SKM-1 (cell line): ENCODE results near the gene OR2B6.
"Not testable (repeated sequence)": the region's sequence is repeated elsewhere in the genome, so short reads cannot be mapped to it uniquely, and the experiment has no call there.

Experiments used
- DNase-seq: peaks from one replicate; lab custom pipeline; 2025; ENCODE audit not compliant: unreplicated experiment; lab: John Stamatoyannopoulos, UW

OR2B6 gene

GRCh38 chr6:27956941-27957340 lies at the start of gene OR2B6:
OR2B6 (plus strand) TSS chr6:27957241; CDS start chr6:27957241, 0 bp downstream.
- no peak for DNase-seq

DNA sequence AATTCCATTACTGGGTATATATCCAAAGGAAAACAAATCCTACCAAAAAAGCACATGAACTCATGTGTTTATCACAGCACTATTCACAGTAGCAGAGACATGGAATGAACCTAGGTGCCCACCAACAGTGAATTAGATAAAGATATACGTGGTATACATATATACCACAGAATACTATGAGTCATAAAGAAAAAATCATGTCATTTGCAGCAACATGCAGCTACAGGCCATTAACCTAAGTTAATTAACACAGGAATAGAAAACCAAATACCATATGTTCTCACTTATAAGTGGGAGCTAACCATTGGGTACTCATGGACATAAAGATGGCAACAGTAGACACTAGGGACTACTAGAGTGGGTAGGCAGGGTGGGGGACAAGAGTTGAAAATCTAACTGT lies 49.0 kb upstream of the OR2B6 start:
- DNase-seq = no peak

DNA sequence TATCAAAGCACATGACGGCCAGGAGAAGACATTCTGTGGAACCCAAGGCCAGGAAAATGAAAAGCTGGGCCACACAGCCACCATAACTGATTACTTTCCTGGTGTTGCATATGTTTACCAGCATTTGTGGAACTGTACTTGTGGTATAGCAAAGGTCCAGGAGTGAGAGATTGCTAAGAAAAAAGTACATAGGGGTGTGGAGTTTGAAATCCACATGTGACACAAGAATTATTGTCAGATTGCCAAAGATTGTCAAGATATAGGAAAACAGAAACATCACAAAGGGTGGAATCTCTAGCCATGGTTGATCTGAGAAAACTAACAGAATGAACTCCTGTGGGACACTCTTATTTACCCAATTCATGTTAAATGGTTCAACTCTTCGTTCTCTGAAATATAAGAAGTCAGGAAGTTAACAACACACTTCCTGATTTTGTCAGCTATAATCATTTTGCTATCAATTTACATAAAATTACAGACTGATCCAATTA lies 45.0 kb upstream of the OR2B6 start, which contains the start of gene OR2B2:
OR2B2 (minus strand) TSS at position 441 of the 491 bp plus-strand sequence; CDS start at position 364, 77 bp downstream.
- DNase-seq = no peak

DNA sequence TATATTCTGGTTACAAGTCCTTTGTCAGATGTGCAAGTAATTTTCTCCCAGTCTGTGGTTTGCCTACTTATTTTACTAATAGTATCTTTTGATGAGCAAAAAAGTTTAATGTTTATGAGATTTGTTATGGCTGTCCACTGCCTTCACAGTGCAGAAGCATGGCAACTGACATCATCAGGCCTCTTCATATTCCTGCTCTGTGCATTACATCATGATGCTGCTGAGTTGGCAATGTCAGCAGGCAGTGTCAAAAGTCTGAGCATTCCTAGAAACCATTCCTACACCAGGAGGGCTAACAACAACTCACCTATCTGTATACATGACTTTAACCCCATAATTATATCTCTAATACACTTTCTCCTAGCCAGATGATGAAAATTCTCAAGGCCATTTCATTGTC lies 34.1 kb upstream of the OR2B6 start:
- DNase-seq = no peak

- no peak for DNase-seq
Observed at GRCh38 chr6:27924179-27924578, 32.9 kb upstream of the OR2B6 start.

DNA sequence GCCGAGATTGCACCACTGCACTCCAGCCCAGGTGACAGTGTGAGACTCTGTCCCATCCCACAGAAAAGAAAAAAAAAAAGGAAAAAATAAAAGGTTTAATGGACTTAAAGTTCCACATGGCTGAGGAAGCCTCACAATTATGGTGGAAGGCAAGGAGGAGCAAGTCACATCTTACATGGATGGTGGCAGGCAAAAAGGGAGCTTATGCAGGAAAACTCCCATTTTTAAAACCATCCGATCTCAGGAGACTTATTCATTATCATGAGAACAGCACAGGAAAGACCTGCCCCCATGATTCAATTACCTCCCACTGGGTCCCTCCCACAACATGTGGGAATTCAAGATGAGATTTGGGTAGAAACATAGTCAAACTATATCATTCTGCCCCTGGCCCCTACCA lies 29.0 kb upstream of the OR2B6 start:
- not testable (repeated sequence) for DNase-seq

- DNase-seq = not testable (repeated sequence)
Observed at GRCh38 chr6:27929930-27930329, 27.1 kb upstream of the OR2B6 start.

- no peak for DNase-seq
Observed at GRCh38 chr6:27931209-27931608, 25.8 kb upstream of the OR2B6 start.

GRCh38 chr6:27940766-27941165 lies 16.3 kb upstream of the OR2B6 start:
- DNase-seq = no peak

DNA sequence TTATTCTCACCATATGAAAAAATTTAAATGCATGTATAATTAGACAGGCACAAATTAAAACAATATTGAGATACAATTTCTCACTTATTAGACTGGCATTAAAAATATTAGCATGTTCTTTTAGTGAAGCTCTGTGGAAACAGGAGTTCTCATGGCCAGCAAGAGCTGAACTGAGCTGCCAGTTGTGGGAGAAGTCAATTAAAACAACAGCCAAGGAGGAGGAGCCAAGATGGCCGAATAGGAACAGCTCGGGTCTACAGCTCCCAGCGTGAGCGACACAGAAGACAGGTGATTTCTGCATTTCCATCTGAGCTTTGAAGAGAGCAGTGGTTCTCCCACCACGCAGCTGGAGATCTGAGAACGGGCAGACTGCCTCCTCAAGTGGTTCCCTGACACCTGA lies 14.0 kb upstream of the OR2B6 start:
- DNase-seq = not testable (repeated sequence)

DNA sequence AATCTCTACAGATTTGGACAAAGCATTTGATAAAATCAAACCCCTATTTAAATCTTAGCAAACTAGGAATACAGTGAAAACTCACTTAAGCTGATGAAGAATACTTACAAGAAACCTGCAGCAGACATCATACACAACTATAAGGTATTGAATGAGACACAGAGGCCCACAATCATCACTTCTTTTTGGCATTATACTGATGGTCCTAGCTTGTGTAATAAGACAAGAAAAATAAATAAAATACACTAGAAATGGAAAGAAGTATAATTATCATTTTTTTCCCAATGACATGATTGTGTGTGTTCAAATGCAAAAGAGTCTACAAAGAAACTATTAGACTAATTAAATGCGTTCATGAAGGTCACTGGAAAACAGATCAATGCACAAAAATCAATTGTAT lies 8.8 kb upstream of the OR2B6 start:
- DNase-seq = no peak

DNA sequence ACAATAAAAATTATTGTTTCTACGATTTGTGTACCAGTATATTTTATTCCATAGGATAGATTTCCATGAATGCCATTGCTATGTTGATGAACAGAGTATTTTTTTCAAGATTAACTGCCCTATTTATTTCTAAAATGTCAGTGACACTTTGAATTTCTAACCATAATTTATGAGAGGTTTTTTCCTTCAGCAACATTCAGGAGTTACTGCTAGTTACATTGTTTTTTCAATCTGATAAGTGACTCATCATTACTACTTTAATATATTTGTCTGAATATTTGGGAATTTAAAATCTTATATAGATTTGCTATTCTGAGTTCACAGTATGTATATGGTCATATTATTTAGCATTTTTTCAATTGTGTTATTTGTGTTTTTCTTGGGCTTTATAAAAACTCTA lies 6.0 kb upstream of the OR2B6 start:
- no peak for DNase-seq

- DNase-seq = no peak
Observed at GRCh38 chr6:27957516-27957915, 475 bp downstream of the OR2B6 start.

DNA sequence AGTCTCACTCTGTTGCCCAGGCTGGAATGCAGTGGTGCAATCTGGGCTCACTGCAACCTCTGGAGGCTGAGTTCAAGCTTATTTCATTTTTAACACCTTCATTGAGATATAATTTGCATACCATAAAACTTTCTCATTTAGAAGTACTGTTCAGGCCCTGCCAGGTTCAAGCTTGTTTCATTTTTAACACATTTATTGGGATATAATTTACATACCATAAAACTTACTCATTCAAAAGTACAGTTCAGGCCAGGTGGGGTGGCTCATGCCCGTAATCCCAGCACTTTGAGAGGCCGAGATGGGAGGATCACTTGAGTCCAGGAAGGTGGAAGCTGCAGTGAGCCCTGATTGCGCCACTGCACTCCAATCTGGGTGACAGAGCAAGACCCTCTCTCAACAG lies 5.5 kb downstream of the OR2B6 start:
- no peak for DNase-seq

DNA sequence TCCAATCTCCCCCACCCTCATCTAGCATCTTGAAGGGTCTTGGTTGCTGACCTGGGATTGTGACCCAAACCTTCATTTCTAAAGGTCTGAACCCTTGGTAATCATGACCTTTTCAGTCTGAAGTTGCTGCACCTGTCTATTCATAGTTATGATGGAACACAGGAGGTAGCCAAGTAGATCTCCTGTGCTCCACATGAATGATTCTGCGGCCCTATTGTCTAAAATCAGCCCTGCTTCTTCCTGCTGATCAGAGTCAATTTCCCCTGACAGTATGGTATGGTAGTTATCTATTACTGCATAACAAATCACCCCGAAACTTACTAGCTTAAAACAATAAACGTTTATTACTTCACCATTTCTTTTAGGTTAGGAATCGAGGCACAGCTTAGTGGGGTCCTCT lies 9.0 kb downstream of the OR2B6 start:
- no peak for DNase-seq

- DNase-seq = no peak
Observed at GRCh38 chr6:27966816-27967426, 9.9 kb downstream of the OR2B6 start.

DNA sequence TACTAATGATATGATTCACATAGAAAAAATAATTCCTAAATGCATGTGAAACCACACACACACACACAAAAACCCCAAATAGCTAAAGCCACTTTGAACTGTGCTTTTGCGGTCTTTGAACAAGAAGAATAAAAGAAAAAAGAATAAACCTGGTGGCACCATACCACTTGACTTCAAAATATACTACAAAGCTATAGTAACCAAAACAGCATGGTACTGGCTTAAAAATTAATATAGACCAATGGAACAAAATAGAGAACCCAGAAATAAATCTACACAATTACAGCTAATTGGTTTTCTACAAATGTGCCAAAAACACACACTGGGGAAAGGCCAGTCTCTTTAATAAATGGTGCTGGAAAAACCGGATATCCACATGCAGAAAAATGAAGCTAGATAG lies 13.4 kb downstream of the OR2B6 start:
- no peak for DNase-seq

DNA sequence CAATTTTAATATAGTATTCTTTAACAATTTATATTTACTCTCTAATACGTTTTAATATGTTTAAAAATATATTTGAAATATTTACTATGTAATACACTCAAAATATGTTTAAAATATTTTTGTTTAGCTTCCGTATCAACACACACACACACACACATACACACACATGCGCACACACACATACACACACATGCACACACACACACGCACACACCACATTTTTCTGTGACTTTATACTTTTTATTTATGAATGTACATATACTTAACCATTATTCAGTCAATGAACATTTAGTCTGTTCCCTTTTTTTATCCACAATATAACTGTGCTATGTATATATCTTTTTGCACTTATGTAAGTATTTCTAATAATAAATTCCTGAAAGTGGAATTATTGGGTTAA lies 15.7 kb downstream of the OR2B6 start:
- DNase-seq = no peak

DNA sequence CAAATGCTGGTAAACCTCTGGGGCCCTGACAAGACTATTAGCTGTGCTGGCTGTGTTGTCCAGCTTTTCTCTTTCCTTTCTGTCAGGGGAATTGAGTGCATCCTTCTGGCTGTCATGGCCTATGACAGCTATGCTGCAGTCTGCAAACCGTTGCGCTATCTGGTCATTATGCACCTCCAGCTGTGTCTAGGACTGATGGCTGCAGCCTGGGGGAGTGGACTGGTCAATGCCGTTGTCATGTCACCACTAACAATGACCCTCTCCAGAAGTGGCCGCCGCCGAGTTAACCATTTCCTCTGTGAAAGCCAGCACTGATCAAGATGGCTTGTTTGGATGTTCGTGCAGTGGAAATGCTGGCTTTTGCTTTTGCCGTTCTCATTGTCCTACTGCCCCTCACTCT lies 20.3 kb downstream of the OR2B6 start:
- DNase-seq = no peak

- DNase-seq = no peak
Observed at GRCh38 chr6:27978705-27979104, 21.7 kb downstream of the OR2B6 start.

GRCh38 chr6:27980111-27980510 lies 23.1 kb downstream of the OR2B6 start:
- no peak for DNase-seq

DNA sequence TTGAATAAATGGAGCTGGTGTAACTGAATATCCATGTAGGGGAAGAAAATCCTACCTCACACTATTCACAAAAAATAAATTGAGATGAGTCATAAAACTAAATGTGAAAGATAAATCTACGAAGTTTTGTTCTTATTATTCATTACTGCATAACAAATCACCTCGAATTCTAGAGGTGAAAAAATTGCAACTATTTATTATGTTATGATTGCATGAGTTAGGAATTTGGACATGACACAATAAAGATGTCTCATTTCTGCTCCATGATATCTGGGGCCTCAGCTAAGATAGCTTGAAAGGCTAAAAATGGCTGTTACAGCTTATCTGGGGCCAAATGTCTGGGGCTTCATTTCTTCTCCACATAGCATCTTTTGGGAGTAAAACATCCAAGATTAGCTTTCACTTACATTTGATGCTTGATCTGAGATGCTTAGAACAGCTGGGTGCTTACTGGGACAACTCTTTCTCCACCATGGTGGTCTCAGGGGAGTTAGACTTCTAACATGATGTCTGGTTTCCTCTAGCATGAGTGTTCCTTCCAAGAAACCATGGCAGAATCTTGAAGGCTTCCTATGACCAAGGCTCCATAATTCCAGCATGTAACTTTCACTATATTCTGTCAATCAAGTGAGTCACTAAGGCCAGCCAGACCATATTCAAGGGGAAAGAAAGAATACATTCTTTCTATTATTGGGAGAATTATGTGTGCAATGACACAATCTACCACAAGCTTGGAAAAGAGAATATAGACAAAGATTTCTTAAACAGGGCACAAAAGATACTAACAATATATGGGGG lies 30.1 kb downstream of the OR2B6 start:
- no peak for DNase-seq
